Spleen (tissue), 11 donors: ENCODE results near the gene WSCD1. TPM values are rescaled to one million over a fixed set of nuclear protein-coding genes. Genes with fewer than 3 reads are reported as not detected.
A peak's percentile ranks its signal among the peaks of the same experiment; 100 is the strongest.

ENCODE experiments used
- DNase-seq: peaks from one replicate; pipeline ENCODE4 v3.0.0-alpha.2; 2020
- H3K27ac ChIP-seq, 8 donors: fragments of 200-600 bp; sonication (generic) in 7 of 8; 1 replicate in 4 of 8; 2 replicates in 4 of 8; pipeline versions ENCODE4 v1.5.0 to v1.8.0; 2016 to 2021; ENCODE audit warnings: inconsistent platforms in 4 of 8, mild to moderate bottlenecking in 4 of 8, moderate library complexity in 1 of 8
- H3K27me3 ChIP-seq, 7 donors: fragments of 200-600 bp; sonication (generic) in 6 of 7; replicated peaks in 1 of 7; 1 replicate in 4 of 7; 2 replicates in 3 of 7; pipeline versions ENCODE4 v1.5.0 to v1.8.0; 2016 to 2021; ENCODE audit warnings: inconsistent platforms in 3 of 7, mild to moderate bottlenecking in 1 of 7
- H3K36me3 ChIP-seq, 6 donors: fragments of 200-600 bp; sonication (generic) in 5 of 6; 1 replicate in 4 of 6; 2 replicates in 2 of 6; pipeline versions ENCODE4 v1.5.0 to v1.8.0; 2016 to 2021; ENCODE audit warnings: inconsistent platforms in 2 of 6
- H3K4me1 ChIP-seq, 6 donors: fragments of 200-600 bp; sonication (generic) in 5 of 6; 1 replicate in 3 of 6; 2 replicates in 3 of 6; pipeline versions ENCODE4 v1.5.0 to v1.8.0; 2016 to 2021; ENCODE audit warnings: inconsistent platforms in 3 of 6
- H3K4me3 ChIP-seq, 8 donors: fragments of 200-600 bp; sonication (generic) in 7 of 8; 1 replicate in 4 of 8; 2 replicates in 4 of 8; pipeline versions ENCODE4 v1.5.0 to v1.8.0; 2016 to 2021; ENCODE audit warnings: inconsistent platforms in 4 of 8, mild to moderate bottlenecking in 4 of 8, moderate library complexity in 2 of 8
- H3K9me3 ChIP-seq, 8 donors: fragments of 200-600 bp; sonication (generic) in 7 of 8; 1 replicate in 4 of 8; 2 replicates in 4 of 8; pipeline versions ENCODE4 v1.5.0 to v1.8.0; 2016 to 2021; ENCODE audit warnings: inconsistent platforms in 4 of 8
- POLR2A ChIP-seq, 3 donors: fragments of 450-650 bp; IDR thresholded peaks; one replicate each; pipeline ENCODE4 v1.5.1; 2017; ENCODE audit warnings: antibody characterized with exemption in 3 of 3, mild to moderate bottlenecking in 1 of 3
- POLR2AphosphoS5 ChIP-seq, 3 donors: sonication (generic); formaldehyde crosslinking; IDR thresholded peaks; one replicate each; pipeline ENCODE4 v1.5.1; 2017; ENCODE audit warnings: antibody characterized with exemption in 3 of 3
- WGBS, 5 donors: extraction: QIAGEN DNeasy Blood & Tissue Kit in 3 of 5; methylation state at CpG; one replicate each; pipeline versions ENCODE4 v1.1.5 to v1.1.7; 2013 to 2018; 5-methylcytosine and 5-hydroxymethylcytosine counted together
- intact Hi-C: fragments of 100-400 bp; cut with DNase I; formaldehyde crosslinking; loops from one replicate; pipeline ENCODE4 v1.15.0; 2023; ENCODE audit warnings: low total_unique reads
- polyA plus RNA-seq, 3 donors: library from polyadenylated mRNA; stranded (reverse); fragments of 200-250 nt; gene quantifications; one replicate each; pipeline ENCODE4 v1.2.1, GENCODE V29; 2013
- total RNA-seq, 7 donors: library from RNA; depleted of rRNA in 3 of 7; stranded (reverse); fragments of >200 nt in 3 of 7; fragmentation: NEBNext Ultra II Directional in 4 of 7; extraction: Animal tissue kit (Norgen Biotek cat#: 25700) in 4 of 7; gene quantifications; one replicate each; pipeline versions ENCODE4 v1.1.0 to v1.2.1, GENCODE V29; 2016 to 2021
- TF ChIP-seq, protein P1 (sequence below), 11 experiments: fragments of 200-600 bp in 7 of 11; fragments of 450-650 bp in 4 of 11; sonication (generic) in 4 of 11; IDR thresholded peaks in 8 of 11; conservative IDR thresholded peaks in 3 of 11; 1 replicate in 7 of 11; 2 replicates in 4 of 11; pipeline versions ENCODE4 v1.4.0 to v1.8.0; 2016 to 2021; ENCODE audit warnings: antibody characterized with exemption in 11 of 11, inconsistent platforms in 4 of 11, mild to moderate bottlenecking in 1 of 11
- donor health status: healthy with polysubstance abuse.
- donor health status: DM: no; HTN: no; CAD: no; lungs with moderate emphysema.
- donor health status: DM: no; HTN: no; CAD: no.
- donor health status: Bipolar disorder and iron deficiency.
- donor health status: healthy.
- donor health status: DM: no; HTN: no; CAD: no.
- donor health status: DM: yes; HTN: yes; CAD: no.

Gene WSCD1
- total and polyA plus RNA-seq, 10 donors: 2.4 to 84.1 (median 44.3) TPM

DNA sequence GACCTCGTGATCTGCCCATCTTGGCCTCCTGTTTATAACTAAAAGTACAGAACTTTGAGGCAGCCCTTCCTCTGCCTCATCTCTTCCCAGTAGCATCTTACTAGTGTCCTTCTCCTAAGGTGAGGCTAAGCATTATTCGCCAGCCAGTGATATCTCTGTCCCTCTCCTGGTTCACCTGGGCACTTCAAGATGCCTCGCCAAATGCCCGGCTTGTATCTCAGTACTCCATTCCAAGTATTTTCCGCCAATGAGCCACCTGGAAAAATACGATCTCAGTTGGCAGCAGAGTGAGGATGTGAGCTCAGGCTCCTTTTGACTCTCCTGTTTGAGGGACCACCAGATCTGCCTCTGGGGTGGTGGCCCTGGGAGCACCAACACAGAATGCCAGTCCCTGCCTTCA, 25.9 kb upstream of the WSCD1 start:
- intact Hi-C loops: no loop called here
- DNase-seq: peak; percentile 2
- 84 to 95% (median 91%) methylated on average over 6 of the region's 6 CpGs for WGBS, 5 donors
- H3K9me3 ChIP-seq: no peaks in the 10 kb centered on the region
- H3K4me1 ChIP-seq: no peaks in the 10 kb centered on the region
- H3K4me3 ChIP-seq: no peak overlapping the region
- H3K27me3 ChIP-seq: peaks cover 0 to 20% (median 0%) of the 10 kb centered on the region in 7 donors
- TF ChIP-seq, protein P1, sequence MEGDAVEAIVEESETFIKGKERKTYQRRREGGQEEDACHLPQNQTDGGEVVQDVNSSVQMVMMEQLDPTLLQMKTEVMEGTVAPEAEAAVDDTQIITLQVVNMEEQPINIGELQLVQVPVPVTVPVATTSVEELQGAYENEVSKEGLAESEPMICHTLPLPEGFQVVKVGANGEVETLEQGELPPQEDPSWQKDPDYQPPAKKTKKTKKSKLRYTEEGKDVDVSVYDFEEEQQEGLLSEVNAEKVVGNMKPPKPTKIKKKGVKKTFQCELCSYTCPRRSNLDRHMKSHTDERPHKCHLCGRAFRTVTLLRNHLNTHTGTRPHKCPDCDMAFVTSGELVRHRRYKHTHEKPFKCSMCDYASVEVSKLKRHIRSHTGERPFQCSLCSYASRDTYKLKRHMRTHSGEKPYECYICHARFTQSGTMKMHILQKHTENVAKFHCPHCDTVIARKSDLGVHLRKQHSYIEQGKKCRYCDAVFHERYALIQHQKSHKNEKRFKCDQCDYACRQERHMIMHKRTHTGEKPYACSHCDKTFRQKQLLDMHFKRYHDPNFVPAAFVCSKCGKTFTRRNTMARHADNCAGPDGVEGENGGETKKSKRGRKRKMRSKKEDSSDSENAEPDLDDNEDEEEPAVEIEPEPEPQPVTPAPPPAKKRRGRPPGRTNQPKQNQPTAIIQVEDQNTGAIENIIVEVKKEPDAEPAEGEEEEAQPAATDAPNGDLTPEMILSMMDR (IDR thresholded peaks at IDR 0.05 in 8 of 11, conservative IDR thresholded peaks at IDR 0.05 in 3 of 11): no peak
- TF ChIP-seq POLR2AphosphoS5 (IDR thresholded peaks at IDR 0.05) (no peak), POLR2A (IDR thresholded peaks at IDR 0.05) (no peak)
- no peaks in the 10 kb centered on the region for H3K36me3 ChIP-seq
- H3K27ac ChIP-seq: no peak overlapping the region

DNA sequence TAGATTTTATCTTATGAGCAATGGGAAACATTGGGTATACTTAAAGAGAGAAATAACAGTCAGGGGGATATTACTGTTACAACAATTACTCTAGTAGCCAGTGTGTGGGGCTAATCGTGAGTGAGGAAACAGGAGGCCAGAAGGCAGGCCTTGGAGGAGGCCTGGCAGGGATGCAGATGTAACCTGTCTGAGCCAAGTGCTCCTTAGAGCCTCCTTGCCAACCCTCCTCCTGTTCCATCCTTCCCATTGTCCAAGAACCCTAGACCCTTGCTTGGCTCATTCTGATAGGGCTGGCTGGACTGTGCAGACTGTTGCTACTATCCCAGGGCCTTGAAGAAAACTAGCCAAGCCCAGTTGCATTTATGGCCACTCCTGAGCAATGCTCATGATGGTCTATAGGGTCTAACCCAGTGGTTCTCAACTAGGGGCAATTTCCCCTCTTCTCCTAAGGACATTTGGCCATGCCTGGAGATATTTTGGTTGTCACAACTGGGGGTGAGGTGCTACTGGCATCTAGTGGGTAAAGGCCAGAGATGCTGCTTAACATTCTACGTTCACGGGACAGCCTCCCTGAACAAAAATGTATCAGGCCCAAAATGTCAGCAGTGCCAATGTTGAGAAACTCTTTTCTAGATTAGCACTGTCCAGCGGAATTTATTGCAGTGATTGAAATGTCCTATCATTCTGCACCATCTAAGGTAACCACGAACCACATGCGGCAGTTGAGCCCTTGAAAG, 24.4 kb upstream of the WSCD1 start:
- peaks cover 0 to 18% (median 0%) of the 10 kb centered on the region in 7 donors for H3K27me3 ChIP-seq
- no peaks in the 10 kb centered on the region for H3K9me3 ChIP-seq
- TF ChIP-seq POLR2A (IDR thresholded peaks at IDR 0.05) (no peak), POLR2AphosphoS5 (IDR thresholded peaks at IDR 0.05) (no peak)
- TF ChIP-seq, protein P1 (IDR thresholded peaks at IDR 0.05 in 8 of 11, conservative IDR thresholded peaks at IDR 0.05 in 3 of 11): no peak
- H3K4me1 ChIP-seq: no peaks in the 10 kb centered on the region
- no peak overlapping the region for H3K4me3 ChIP-seq
- no peak overlapping the region for H3K27ac ChIP-seq
- intact Hi-C loops: no loop called here
- no peaks in the 10 kb centered on the region for H3K36me3 ChIP-seq
- 84 to 91% (median 88%) methylated on average over 6 of the region's 6 CpGs for WGBS, 5 donors
- DNase-seq: peak; percentile 15

DNA sequence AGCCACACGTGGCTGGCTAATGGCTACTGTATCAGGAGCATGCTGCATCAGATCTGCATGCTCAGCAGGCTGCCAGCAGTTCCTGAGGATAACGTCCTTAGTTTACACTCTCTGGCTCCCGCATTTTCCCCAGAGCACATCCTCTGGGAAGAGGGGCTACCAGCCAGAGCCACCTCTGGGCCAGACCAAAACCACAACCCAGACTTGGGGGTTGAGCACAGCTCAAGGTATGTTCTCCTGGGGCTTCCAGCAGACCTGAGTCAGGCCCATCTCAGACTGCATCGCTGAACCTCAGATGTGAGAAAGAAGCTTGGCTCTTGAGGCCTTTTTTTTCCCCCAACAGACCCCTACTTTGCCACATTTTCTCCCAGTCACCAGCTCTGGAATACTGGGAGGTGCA, 23.7 kb upstream of the WSCD1 start:
- intact Hi-C loops: no loop called here
- peak; percentile 32 for DNase-seq
- no peak for TF ChIP-seq POLR2AphosphoS5 (IDR thresholded peaks at IDR 0.05)
- no peak for TF ChIP-seq POLR2A (IDR thresholded peaks at IDR 0.05)
- TF ChIP-seq, protein P1 (IDR thresholded peaks at IDR 0.05 in 8 of 11, conservative IDR thresholded peaks at IDR 0.05 in 3 of 11): no peak
- Histone ChIP-seq H3K4me3 (no peak overlapping the region), H3K36me3 (no peaks in the 10 kb centered on the region), H3K27me3 (peaks cover 0 to 11% (median 0%) of the 10 kb centered on the region in 7 donors), H3K4me1 (no peaks in the 10 kb centered on the region), H3K9me3 (no peaks in the 10 kb centered on the region), H3K27ac (no peak overlapping the region)
- WGBS, 5 donors: 74 to 85% (median 79%) methylated on average over 4 of the region's 4 CpGs

DNA sequence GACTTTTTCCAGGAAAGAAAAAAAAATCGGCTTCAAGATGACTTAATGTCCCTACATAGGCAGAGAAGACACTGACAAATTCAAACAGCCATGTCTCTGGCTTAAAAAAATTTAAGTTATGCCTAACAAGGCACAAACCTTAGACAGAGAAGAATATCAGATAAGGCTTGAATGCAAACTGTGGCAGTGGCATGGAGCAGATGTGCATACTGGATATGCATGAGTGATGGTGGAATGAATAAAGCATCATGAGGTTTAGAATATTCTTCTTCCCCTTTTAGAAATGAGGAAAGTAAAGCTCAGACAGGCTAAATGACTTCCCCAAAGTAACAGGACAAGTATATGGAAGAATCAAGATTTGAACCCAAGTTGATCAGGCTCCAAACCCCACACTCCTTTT, 23.2 kb upstream of the WSCD1 start:
- intact Hi-C loops: no loop called here
- no peak for TF ChIP-seq POLR2AphosphoS5 (IDR thresholded peaks at IDR 0.05)
- TF ChIP-seq, protein P1 (IDR thresholded peaks at IDR 0.05 in 8 of 11, conservative IDR thresholded peaks at IDR 0.05 in 3 of 11): no peak
- Histone ChIP-seq H3K27ac (no peak overlapping the region), H3K4me1 (no peaks in the 10 kb centered on the region), H3K36me3 (no peaks in the 10 kb centered on the region), H3K27me3 (peaks cover 0 to 7% (median 0%) of the 10 kb centered on the region in 7 donors), H3K9me3 (no peaks in the 10 kb centered on the region), H3K4me3 (no peak overlapping the region)
- WGBS, 5 donors: 67 to 95% (median 76%) methylated on average over 1 of the region's 1 CpG
- DNase-seq: no peak
